HG02759 (cell line): ENCODE results near the gene KRT13.

Source experiments
- ATAC-seq: cut with Tn5 transposase; IDR thresholded peaks from one replicate; pipeline ENCODE4 v1.9.1; 2021; ENCODE audit warnings: mild to moderate bottlenecking, moderate library complexity; ENCODE audit not compliant: unreplicated experiment

The KRT13 gene

GRCh38 chr17:41498276-41498675 lies 7.1 kb downstream of the KRT13 start:
- no peak for ATAC-seq

- peak; percentile 68 for ATAC-seq
Measured at GRCh38 chr17:41496803-41497484, 8.5 kb downstream of the KRT13 start.

DNA sequence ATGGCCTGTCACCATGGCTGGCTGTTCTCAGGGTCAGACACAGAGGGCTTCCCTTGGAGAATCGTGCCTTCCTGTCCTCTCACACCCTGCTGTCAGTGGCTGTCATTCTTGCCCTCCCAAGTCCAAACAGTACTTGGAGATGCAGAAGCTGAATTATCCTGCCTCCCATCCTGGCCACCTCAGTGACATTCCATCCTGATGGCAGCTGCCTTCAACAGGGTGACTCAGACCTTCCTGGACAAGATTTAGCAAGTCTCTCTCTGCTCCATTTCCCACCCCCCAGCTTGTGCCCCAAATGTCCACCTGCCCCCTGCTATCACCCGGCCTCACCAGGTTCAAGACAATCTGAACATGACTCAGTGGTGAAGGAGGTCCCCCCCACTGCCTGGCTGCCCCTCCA lies 10.9 kb downstream of the KRT13 start:
- no peak for ATAC-seq

DNA sequence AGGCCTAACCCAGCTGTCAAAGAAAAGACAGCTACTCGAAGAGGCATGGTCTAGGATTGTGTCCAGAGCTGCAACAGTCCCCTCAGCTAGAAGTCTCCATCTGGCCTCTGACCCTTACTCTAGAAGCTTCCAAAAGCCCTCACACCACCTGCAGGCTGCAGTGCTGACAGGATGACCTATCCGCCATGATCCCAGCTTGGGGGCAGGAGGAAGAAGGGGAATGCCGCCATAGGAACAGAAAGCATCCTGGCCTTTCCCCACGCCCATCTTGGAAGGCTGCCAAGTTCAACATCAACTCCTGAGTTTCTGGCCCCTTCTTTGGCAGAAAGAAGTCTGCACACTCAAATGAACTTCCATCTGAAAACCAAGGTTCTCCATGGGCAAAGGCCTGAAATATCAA lies 12.6 kb downstream of the KRT13 start:
- ATAC-seq: no peak

- no peak for ATAC-seq
Measured at GRCh38 chr17:41492351-41492750, 13.1 kb downstream of the KRT13 start.

GRCh38 chr17:41491476-41491875 lies 13.9 kb downstream of the KRT13 start:
- ATAC-seq: no peak

DNA sequence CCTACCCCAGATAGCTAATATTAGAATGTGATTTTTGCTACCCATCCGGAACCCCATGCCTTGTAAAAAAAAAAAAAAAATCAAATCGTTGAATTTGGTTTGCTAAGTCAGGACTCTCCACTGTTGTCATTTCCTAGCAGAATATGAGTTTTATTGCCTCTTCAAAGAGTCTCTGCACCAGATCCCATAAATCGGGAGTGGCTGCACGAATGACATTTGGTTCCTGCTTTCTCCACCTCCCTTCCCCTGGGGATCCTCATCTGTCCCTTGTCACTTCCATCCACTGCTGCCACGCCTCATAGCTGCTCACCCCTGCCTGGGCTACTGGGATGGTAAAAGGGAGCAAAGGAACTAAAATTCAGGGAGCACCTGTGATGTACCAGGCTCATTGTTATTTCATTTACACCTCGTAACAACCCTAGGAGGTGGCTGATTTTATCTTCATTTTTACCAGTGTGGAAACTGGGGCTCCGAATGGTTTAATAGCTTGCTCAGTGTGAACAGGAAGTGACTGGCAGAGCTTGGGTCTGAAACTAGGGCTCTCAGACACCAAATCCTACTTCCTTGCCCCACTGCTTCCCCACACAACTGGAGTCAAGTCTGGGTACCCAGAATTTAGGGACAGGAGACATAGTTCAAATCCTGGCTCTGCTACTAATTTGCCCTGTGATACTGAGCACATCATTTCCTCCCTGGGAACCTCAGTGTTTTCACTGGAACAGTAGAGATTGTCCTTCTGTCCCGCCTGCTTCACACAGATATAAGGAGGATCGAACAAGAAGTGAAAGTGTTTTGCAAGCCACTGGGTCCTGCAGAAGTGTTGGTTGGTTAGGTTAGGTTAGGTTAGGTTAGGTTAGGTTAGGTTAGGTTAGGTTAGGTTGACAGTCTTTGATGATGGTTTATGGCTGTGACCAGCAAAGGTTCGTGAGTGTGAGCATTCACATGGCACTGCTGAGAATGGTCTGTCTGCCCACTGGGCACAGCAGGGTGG lies 15.1 kb downstream of the KRT13 start:
- no peak for ATAC-seq

DNA sequence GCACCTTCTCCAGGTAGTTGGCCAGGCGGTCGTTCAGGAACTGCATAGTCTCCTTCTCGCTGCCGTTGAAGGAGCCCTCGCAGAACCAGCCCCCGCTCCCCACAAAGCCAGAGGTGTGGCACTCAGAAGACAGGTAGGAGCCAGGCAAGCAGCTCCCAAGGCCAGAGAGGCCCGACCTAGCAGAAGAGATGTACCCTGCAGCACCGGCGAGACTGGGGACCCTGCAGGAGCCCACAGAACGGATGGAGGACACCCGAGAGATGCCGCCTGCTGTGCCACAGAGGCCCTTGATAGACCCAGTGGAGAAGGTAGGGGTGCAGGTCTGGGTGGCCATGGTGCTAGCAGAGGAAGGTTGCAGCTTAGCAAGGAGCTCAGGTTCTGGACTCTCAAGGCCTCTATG lies 15.9 kb downstream of the KRT13 start, which contains the start of gene KRT36:
TSS of gene KRT36 (minus strand) at position 380 of the 400 bp plus-strand sequence. CDS start at position 334, 46 bp downstream.
- no peak for ATAC-seq

- ATAC-seq: no peak
Measured at GRCh38 chr17:41486809-41487530, 18.4 kb downstream of the KRT13 start.

DNA sequence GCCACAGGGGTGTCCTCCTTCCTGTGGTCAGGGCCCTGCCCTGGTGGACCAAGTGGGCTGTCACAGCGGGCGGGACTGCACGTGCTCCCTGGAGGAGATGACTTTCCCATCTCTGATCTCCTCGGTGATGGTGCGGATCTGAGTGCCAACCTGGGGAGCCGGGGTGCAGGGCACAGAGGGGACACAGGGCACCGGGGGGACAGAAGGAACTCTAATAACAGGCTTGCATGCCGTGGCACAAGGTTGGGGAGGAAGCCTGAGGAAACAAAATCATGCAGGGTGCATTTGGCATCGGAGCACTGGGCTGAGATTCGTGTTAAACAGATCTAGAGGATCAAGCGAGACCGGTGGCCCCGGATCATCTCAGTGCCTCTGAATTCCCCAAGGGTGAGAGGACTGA lies 19.1 kb downstream of the KRT13 start:
- ATAC-seq: no peak

DNA sequence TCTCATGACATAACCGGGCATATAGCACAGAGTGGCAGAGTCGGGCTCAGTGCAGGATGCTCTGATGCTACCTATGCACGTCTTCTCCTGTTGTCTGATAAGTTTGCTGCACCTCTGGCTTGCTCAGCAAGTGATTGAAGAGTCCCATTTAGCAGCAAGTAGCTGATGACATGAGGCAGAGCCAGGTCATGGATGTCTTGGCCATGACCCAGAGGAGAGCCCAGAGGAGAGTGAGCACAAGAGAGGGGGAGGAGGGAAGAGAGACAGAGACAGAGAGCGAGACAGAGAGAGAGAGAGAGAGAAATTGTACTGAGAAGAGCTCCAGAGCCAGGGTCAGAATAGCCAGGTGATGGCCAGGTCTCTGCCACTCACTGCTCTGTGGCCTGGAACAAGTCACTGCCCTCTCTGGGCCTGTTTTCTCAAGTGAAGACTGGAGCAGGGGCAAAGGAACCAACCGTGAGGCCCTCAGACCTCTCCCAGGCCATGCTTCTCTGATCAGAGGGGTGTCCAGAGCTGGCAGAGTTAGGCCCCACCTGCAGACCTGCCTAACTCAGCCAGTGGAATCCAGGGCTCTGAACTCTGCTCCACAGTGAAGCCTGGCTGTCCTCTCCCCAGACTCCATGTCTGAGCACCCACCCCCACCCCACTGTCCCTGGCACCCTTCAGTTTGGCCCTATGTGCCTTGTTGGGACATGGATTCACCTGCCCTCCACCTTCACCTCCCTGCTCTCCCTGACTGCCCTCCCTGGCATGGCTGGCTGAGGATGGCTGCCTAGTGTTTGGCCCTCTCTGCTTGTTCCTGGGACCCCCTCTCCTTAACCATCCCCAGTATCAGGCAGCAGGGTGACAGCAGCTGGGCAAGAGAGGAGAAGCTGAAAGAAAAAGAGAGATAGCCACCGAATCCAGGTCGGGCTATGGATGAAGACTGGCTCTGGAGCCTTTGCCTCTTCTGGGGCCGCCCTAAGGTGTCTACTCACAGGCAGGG lies 20.2 kb downstream of the KRT13 start:
- no peak for ATAC-seq

GRCh38 chr17:41483991-41484826 lies 21.2 kb downstream of the KRT13 start:
- ATAC-seq: no peak

DNA sequence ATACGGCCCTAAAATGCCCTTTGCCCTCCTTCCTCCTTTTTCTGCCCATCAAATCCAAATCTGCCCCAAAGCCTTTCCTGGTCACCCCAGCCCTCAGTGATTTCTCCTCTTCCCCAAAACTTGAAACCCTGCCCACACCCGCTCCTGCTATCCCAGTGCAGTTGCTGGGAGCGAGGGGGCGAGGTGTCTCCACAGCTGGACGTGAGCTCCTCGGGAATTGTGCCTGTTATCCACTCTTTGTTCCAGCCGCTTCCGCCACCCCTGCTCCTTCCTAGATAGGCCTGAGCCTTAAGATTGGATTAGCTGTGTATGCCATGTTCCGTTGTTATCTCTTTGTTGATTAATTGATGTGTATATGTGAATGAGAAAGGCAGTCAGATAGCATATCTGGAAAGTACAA lies 21.9 kb downstream of the KRT13 start:
- no peak for ATAC-seq

GRCh38 chr17:41481036-41481435 lies 24.4 kb downstream of the KRT13 start, which contains the start of gene KRT35:
TSS of gene KRT35 (minus strand) at chr17:41481151. CDS start at chr17:41481097, 54 bp downstream.
- ATAC-seq: no peak

- no peak for ATAC-seq
Measured at GRCh38 chr17:41480581-41480980, 24.8 kb downstream of the KRT13 start.

DNA sequence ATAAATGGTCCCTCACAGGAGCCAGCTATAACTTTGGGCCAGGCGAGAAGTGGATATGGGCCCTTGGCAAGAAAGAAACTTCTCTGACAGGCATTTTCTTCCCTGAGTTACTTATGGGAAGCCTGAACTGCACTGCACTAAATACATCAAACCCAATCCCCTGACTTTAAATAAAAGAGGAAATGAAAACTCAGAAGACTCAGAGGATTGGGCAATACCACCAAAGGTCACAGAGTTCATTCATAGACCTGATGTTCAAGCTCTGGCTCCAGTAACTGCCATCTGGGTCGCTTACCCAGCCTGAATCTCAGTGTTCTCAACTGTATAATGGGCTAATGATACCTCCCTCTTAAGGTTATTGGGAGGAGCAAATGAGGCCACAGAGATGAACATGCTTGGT lies 25.3 kb downstream of the KRT13 start:
- ATAC-seq: no peak

DNA sequence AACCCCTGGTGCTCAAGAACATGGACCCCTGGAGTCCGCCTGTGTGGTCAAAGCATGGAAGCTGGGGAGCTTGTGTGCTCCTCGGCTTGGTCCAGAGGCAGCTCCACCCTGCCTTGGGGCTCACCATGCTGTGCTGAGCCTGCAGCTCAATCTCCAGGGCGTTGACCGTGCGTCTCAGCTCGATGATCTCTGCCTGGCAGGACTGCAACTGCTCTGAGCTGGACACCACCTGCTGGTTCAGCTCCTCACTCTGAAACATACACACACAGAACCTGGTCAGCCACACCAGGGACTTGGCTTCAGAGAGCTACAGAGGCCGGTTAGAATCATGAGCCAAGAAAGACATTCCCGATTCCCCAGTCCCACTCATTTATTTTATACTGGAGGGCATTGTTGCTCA lies 27.2 kb downstream of the KRT13 start:
- ATAC-seq: no peak

DNA sequence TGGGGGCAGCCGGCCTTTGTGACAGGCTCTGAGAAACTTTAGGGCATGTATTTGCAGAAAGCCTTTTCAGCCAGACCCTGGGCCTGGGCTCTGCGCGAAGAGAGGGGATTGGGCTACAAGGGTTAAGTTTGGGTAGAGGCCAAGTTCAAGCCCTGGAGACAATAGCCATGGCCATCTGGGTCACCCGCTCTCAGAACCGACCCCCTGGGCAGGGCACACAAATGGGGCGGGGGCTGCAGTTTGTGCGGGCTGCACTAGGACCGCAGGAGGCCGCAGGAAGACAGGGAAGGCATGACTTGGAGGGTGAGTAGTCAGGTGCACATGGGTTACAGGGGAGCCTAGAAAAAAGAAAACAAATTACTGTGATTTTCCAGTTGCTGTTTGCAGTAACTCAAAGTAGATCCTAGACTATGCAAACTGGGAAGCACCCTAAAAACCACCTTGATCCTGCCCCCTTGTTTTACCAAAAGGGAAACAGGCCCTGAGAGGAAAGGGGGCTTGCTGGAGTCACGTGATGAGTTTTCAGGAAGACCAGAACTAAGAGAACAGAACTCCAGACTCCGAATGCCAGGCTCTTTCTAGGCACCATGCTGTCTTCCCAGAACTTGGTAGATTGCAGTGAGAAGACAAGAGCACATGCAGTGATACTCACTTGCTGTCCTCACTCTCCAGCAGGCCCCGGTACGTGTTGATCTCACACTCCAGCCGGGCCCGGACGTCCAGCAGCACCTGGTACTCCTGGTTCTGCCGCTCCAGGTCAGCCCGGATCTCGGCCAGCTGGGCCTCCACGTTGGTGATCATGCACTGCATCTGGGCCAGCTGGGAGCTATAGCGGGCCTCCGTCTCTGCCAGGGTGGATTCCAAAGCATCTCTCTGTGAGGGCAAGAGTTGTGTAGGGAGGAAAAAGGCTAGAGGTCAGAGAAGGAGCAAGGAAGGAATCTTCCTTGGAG lies 28.3 kb downstream of the KRT13 start:
- ATAC-seq: no peak
